HG03025 (cell line): ENCODE results near the gene SKAP2.

Experiments
- ATAC-seq: cut with Tn5 transposase; IDR thresholded peaks from one replicate; pipeline ENCODE4 v1.9.1; 2021; ENCODE audit warnings: mild to moderate bottlenecking, moderate library complexity; ENCODE audit not compliant: unreplicated experiment, low FRiP score

SKAP2 gene

GRCh38 chr7:26782501-26782900 is 81.9 kb downstream of the SKAP2 start:
- ATAC-seq = no peak

- no peak for ATAC-seq
Observed at GRCh38 chr7:26779978-26780595, 84.3 kb downstream of the SKAP2 start.

- no peak for ATAC-seq
Observed at GRCh38 chr7:26777385-26777784, 87.0 kb downstream of the SKAP2 start.

GRCh38 chr7:26760501-26760900 is 103.9 kb downstream of the SKAP2 start:
- no peak for ATAC-seq

GRCh38 chr7:26759108-26759507 is 105.3 kb downstream of the SKAP2 start:
- ATAC-seq = no peak

GRCh38 chr7:26743205-26743604 is 121.2 kb downstream of the SKAP2 start:
- ATAC-seq = no peak

GRCh38 chr7:26735976-26736600 is 128.3 kb downstream of the SKAP2 start:
- ATAC-seq = no peak

GRCh38 chr7:26729150-26729775 is 135.1 kb downstream of the SKAP2 start:
- ATAC-seq = no peak

- ATAC-seq = no peak
Observed at GRCh38 chr7:26726051-26726450, 138.3 kb downstream of the SKAP2 start.

GRCh38 chr7:26724795-26725194 is 139.6 kb downstream of the SKAP2 start:
- no peak for ATAC-seq

GRCh38 chr7:26723129-26723528 is 141.3 kb downstream of the SKAP2 start:
- ATAC-seq = no peak

GRCh38 chr7:26721450-26721849 is 142.9 kb downstream of the SKAP2 start:
- ATAC-seq = no peak

GRCh38 chr7:26718063-26718462 is 146.3 kb downstream of the SKAP2 start:
- no peak for ATAC-seq

- ATAC-seq = no peak
Observed at GRCh38 chr7:26714438-26714837, 150.0 kb downstream of the SKAP2 start.

GRCh38 chr7:26714006-26714405 is 150.4 kb downstream of the SKAP2 start:
- ATAC-seq = no peak

GRCh38 chr7:26709210-26709990 is 155.0 kb downstream of the SKAP2 start:
- no peak for ATAC-seq

- no peak for ATAC-seq
Observed at GRCh38 chr7:26705567-26705966, 158.8 kb downstream of the SKAP2 start.

- no peak for ATAC-seq
Observed at GRCh38 chr7:26704786-26705185, 159.6 kb downstream of the SKAP2 start.

GRCh38 chr7:26704036-26704435 is 160.4 kb downstream of the SKAP2 start:
- no peak for ATAC-seq

GRCh38 chr7:26700893-26701292 is 163.5 kb downstream of the SKAP2 start:
- ATAC-seq = no peak

- no peak for ATAC-seq
Observed at GRCh38 chr7:26700386-26700785, 164.0 kb downstream of the SKAP2 start.
